Lower lobe of right lung (tissue), 2 donors: ENCODE measurements around the gene LRCOL1. TPM values are rescaled to one million over a fixed set of nuclear protein-coding genes. Genes with fewer than 3 reads are reported as not detected.

Source experiments
- ATAC-seq, 2 donors: fragments of 200-7000 bp; cut with Tn5 transposase; one replicate each; pipeline ENCODE4 v1.9.1; 2020 to 2022; ENCODE audit warnings: mild to moderate bottlenecking in 2 of 2, moderate library complexity in 2 of 2
- DNase-seq: peaks from one replicate; pipeline ENCODE4 v3.0.0-alpha.2; 2020
- H3K27ac ChIP-seq: fragments of 200-600 bp; one replicate; pipeline ENCODE4 v1.8.0; 2022
- H3K27me3 ChIP-seq: fragments of 200-600 bp; one replicate; pipeline ENCODE4 v1.8.0; 2022; ENCODE audit warnings: low read depth
- H3K36me3 ChIP-seq: fragments of 200-600 bp; one replicate; pipeline ENCODE4 v1.8.0; 2022; ENCODE audit warnings: mild to moderate bottlenecking
- H3K4me1 ChIP-seq: fragments of 200-600 bp; one replicate; pipeline ENCODE4 v1.8.0; 2022
- H3K4me3 ChIP-seq: fragments of 200-600 bp; one replicate; pipeline ENCODE4 v1.8.0; 2022; ENCODE audit warnings: mild to moderate bottlenecking
- H3K9me3 ChIP-seq: fragments of 200-600 bp; one replicate; pipeline ENCODE4 v1.8.0; 2022
- CTCF ChIP-seq: fragments of 200-600 bp; IDR thresholded peaks from one replicate; pipeline ENCODE4 v1.8.0; 2022; ENCODE audit warnings: antibody characterized with exemption, mild to moderate bottlenecking
- intact Hi-C: fragments of 100-400 bp; cut with DNase I; formaldehyde crosslinking; loops from one replicate; pipeline ENCODE4 v1.11.0; 2022
- total RNA-seq: library from RNA; stranded (reverse); fragmentation: NEBNext Ultra II Directional; extraction: Animal tissue kit (Norgen Biotek cat#: 25700); gene quantifications from one replicate; pipeline ENCODE4 v1.2.1, GENCODE V29; 2021
- donor health status: DM: no; HTN: yes; CAD: no; lungs with severe emphysema.

Gene LRCOL1
- total RNA-seq, 1 donor from 2014 or later: 2.3 TPM

- peaks cover 5% of the 10 kb centered on the region for H3K27me3 ChIP-seq
- H3K27ac ChIP-seq: no peak overlapping the region
- DNase-seq: no peak
- no peak for TF ChIP-seq CTCF
- ATAC-seq: peak; percentile 37 to 45
- peaks cover 22% of the 10 kb centered on the region for H3K4me1 ChIP-seq
- intact Hi-C loops: no loop called here
- no peaks in the 10 kb centered on the region for H3K36me3 ChIP-seq
- H3K4me3 ChIP-seq: no peak overlapping the region
- no peaks in the 10 kb centered on the region for H3K9me3 ChIP-seq
These were observed 14.4 kb downstream of the LRCOL1 start for GRCh38 chr12:132596016-132596415.

- no peak for TF ChIP-seq CTCF
- DNase-seq (no peak), ATAC-seq (no peak)
- no peaks in the 10 kb centered on the region for H3K36me3 ChIP-seq
- intact Hi-C loops: no loop called here
- H3K27me3 ChIP-seq: no peaks in the 10 kb centered on the region
- peaks cover 14% of the 10 kb centered on the region for H3K4me1 ChIP-seq
- H3K4me3 ChIP-seq: no peak overlapping the region
- no peaks in the 10 kb centered on the region for H3K9me3 ChIP-seq
- no peak overlapping the region for H3K27ac ChIP-seq
These were observed 15.2 kb downstream of the LRCOL1 start for GRCh38 chr12:132595183-132595582.

GRCh38 chr12:132593938-132594358, 16.4 kb downstream of the LRCOL1 start:
- DNase-seq: peak; percentile 94
- H3K27ac ChIP-seq: peak overlapping the region; percentile 36
- H3K4me1 ChIP-seq: peaks cover 10% of the 10 kb centered on the region
- H3K9me3 ChIP-seq: no peaks in the 10 kb centered on the region
- no peaks in the 10 kb centered on the region for H3K36me3 ChIP-seq
- peak overlapping the region; percentile 7 for H3K4me3 ChIP-seq
- intact Hi-C loops: no loop called here
- no peaks in the 10 kb centered on the region for H3K27me3 ChIP-seq
- ATAC-seq: peak; percentile 95 to 99
- no peak for TF ChIP-seq CTCF

GRCh38 chr12:132593521-132593920, 16.9 kb downstream of the LRCOL1 start:
- intact Hi-C loops: no loop called here
- DNase-seq: no peak
- no peaks in the 10 kb centered on the region for H3K9me3 ChIP-seq
- H3K4me3 ChIP-seq: peak overlapping the region; percentile 7
- H3K27me3 ChIP-seq: no peaks in the 10 kb centered on the region
- no peak for TF ChIP-seq CTCF
- no peaks in the 10 kb centered on the region for H3K36me3 ChIP-seq
- peaks cover 10% of the 10 kb centered on the region for H3K4me1 ChIP-seq
- peak overlapping the region; percentile 36 for H3K27ac ChIP-seq
- no peak for ATAC-seq

- no peak for DNase-seq
- no peaks in the 10 kb centered on the region for H3K36me3 ChIP-seq
- H3K27me3 ChIP-seq: no peaks in the 10 kb centered on the region
- no peak for ATAC-seq
- H3K9me3 ChIP-seq: no peaks in the 10 kb centered on the region
- no peak for TF ChIP-seq CTCF
- H3K27ac ChIP-seq: no peak overlapping the region
- H3K4me1 ChIP-seq: peaks cover 10% of the 10 kb centered on the region
- intact Hi-C loops: no loop called here
- H3K4me3 ChIP-seq: no peak overlapping the region
These were observed 17.3 kb downstream of the LRCOL1 start for GRCh38 chr12:132593071-132593470.
